ENCODE data around the gene IRF6. TPM values are rescaled to one million over a fixed set of nuclear protein-coding genes. Genes with fewer than 3 reads are reported as not detected.

Gene IRF6
- total and polyA plus RNA-seq, 2 of the 8 experiments (the other 6 are each of a cell fraction or from before 2014, with no cell fraction given) = 9.6 to 13.4 TPM

GRCh38 chr1:209755926-209756614 is 49.9 kb downstream of the IRF6 start, which contains the start of gene TRAF3IP3 (continued):
- no peak for TF ChIP-seq KDM5A (IDR thresholded peaks at IDR 0.05; ENCODE audit: low read length)
- no peak for TF ChIP-seq RFX5 (IDR thresholded peaks at IDR 0.05; ENCODE audit: borderline replicate concordance, low read depth, low read length)
- TF ChIP-seq TBP (IDR thresholded peaks at IDR 0.05; ENCODE audit: low read depth, low read length) = no peak

Data from H1 (cell line).